HuH-7 (cell line): ENCODE results near the gene KIAA0232.

Experiments used
- DNase-seq: peaks from one replicate; pipeline ENCODE4 v3.0.0; 2011; ENCODE audit warnings: low spot score

The KIAA0232 gene

DNA sequence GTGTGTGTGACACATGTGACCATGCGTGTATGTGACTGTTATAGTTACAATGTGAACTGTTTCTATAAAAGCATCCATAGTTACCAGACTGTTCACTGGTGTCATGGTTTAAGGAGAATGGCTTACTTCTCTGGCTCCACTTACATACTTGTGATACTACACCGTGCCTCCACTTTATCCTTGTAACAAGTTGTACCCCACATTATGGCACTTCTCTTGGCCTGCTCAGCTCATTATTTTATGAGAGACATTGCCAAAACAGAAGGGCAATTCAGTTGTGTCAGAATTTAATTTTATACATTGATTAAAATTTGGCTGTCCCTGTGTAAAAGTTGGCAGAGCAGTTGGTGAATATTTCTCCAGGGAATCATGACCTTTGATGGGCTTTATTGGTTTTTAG is 64.7 kb downstream of the KIAA0232 start:
- no peak for DNase-seq

DNA sequence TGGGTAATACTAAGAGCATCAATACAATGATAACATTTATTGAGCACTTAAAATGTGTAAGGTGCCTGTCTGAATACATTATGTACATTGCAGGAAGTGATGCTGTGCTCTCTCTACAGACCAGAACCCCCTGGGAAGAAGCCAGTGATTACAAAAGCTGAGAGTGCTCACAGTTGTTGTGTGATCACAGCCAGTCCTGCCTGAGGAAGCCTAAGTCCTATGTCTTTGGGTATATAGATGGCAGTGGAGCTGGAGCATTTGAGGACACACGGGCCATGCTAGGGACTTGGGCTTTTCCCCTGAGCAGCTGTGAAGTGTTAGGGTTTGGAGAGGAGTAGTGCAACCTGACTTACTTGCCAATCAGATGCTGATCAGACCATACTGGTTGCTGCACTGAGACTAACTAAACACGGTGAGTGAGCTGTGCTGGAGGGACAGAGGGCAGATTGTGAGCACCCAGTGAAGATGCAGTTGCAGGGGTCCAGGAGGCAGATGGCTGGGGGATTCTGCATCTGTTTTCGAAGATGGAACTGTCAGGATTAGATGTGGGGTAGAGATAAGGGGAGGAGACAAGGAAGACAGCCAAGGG is 66.3 kb downstream of the KIAA0232 start:
- no peak for DNase-seq

DNA sequence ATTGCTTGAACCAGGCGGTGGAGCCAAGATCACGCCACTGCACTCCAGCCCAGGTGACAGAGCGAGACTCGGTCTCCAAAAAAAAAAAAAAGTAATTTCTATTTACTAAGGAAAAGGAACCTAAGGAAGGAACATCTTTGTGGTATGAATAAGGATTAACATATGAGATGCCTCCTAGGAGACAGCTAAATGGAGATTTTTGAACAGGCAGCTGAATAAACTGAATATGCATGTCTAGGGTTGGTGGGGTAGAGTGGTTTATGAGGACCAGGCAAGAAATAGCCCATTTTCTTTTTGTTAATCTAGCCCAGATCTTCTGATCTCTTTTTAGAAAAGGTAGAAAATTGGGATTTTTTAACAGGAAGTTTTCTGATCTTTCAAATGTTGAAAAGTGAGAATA is 67.2 kb downstream of the KIAA0232 start:
- no peak for DNase-seq

DNA sequence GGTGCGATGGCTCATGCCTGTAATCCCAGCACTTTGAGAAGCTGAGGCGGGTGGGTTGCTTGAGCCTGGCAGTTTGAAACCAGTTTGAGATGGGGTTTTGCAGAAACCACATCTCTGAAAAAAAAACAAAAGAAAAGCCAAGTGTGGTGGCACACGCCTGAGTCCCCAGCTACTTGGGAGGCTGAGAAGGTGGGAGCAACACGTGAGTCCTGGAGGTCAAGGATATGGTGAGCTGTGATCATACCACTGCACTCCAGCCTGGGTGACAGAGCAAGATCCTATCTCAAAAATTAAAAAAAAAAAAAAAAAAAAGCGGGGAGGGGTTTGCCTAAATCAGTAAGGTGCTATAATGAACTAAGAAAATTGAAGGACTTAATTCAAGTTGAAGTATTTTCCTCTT is 68.9 kb downstream of the KIAA0232 start:
- no peak for DNase-seq

DNA sequence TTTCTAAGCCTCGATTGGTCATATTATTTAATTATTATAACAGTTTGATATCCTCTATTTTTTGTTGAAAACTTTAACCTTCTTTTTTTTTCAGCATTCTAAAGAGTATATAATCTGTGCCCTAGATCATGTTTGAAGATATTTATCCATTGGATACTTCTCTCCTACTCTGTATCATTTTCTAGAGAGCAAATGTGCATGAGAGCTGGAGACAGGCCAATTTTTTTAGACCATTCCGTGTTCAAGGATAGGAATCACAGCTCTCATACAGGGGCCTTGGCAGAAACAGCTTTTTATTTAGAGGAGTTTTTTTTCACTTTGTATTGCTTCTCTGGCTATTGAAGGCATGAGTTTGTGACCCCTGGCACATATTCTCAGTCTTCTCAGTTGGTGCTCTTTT is 69.4 kb downstream of the KIAA0232 start:
- no peak for DNase-seq

DNA sequence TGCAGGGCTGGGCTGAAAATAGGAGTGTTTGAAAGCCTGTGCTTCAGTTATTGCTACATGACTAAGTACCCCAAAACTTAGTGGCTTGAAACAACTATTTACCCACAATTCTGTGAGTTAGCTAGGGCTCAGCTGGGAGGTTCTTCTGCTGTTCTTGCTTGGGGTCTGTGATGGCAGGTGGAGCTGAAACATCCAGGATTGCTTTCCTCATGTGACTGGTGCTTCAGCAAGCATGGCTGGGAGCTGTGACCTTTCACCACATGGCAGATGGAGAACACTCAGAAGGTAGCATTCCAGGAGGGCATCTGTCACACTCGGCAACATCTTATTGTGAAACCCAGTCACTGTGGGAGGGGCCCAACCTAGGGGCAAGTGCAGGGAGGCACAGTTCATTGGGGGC is 70.1 kb downstream of the KIAA0232 start:
- DNase-seq, result no peak

DNA sequence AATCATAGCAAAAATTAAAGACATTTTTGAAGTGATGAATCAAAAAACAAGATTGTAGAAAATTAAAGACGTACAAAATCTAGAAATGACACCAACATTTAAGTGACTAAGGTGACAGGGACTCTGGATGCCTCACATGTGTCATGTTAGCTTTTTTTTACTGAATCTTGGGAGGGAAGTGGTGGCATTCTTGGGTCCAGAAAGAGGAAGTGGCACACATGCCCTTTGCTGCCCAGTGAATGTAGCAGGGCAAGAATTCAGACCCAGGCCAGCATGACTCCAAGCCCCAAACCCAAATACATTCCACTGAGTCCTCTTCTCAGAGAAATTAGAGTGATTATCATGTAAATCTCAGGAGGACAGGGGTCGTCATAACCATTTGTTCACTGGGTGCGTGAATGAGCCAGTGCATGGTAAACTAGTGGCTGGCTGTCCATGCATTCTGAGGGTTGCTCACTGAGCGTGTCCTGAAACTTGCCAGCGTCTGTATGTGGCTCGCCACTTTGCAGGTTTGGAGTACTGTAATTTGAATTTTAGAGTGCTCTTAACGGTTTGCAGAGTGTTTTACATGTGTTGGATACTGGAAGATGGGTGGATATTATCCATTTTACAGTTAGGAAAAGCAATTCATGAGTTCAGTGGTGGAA is 71.7 kb downstream of the KIAA0232 start:
- no peak for DNase-seq

DNA sequence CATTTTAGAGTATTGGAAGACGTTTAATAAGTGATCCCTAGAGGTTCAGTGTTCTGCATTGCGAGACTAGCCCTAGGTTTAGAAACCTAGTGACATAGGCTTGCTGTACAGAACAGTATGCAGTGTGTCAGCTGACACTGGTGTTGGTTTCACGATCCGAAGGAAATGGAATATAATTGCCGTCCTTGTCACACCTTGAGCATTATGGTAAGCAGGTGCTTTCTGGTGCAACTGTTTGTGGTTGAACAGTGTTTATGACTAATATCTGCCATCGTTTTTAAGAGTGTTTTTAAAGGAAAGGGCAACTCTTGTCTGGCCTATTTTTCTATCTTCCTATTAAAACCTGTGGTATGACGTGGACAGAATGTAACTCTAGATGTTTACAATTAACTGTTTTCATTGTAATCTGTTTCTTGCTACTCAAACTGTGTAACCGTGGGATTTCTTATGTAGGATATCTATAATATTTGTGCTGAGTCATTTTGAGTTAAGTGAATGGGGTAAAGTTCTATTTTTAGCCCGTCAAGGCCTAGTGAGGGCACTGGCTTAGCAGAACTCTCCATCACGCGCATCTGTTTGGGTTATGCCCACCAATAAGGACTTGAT is 73.3 kb downstream of the KIAA0232 start:
- DNase-seq, result no peak

DNA sequence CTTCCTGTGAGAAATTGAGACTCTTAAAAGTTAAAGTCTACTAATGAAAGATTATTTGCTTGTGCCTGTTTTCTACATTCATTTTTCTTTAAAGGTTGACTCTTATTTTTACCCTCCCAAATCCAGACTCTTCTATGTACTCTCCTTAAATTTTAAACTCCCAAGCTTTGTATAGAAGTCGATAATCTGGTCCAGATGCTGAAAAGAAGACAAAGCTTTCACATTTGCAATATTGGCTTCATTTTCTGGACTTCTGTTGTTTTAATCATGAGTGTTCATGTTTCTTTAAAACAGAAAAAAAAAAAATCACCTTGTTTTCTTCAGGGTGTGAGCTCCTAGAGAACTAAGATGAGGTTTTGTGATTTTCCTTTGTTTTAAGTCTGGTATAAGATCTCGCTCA is 73.9 kb downstream of the KIAA0232 start:
- DNase-seq, result no peak

DNA sequence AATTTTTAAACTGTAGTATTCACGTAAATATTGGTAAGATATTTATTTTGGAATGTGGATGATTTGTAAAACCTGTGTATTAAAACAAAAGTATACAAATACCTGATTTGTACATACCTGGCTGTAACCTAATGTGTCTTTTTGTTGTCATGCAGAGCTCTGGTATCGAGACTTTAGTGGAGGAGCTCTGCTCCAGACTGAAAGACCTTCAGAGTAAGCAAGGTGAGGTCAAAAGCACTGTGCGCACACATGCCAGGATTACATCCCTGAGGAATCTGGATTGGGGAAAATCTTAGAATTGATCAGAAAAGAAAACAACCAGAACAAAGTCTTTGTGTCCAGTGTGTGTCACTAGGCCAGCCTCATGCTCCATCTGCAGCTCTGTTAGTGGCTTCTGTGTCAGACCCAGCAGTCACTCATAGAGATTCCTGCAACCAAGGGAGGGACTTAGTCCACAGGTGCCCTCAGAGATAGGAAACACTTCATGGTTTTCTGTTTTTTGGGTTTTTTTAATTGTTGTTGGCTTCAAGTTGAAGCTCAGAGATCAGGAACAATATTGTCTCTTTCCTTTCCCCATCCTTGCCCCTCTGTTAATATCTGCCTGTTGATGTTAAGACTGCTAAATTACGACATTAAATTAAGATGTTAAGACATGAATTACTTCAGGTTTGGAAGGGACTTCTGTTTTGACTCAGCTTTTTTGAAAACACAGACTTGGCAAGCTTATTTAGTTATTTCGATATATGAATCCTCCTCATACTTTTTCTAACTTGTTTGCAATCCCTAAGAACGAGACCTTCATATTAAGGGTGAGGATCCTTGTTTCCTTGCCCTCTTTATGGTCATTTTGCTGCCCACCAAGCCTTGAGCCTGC is 74.7 kb downstream of the KIAA0232 start:
- DNase-seq, result no peak

DNA sequence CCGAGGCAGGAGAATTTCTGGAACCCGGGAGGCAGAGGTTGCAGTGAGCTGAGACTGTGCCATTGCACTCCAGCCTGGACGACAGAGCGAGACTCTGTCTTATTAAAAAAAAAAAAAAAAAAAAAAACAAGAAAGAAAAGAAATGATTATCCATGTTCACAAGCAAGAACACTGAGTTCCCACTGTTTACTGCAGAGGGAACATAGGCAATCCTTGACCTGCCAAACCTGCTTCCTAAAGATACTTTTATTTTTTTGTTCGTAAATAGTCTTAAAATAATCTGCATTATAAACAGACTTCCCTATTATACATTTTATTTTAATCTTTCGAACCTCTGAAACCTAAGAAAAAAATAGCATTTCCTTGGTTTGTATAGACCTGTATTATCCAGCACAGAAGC is 76.5 kb downstream of the KIAA0232 start:
- no peak for DNase-seq

DNA sequence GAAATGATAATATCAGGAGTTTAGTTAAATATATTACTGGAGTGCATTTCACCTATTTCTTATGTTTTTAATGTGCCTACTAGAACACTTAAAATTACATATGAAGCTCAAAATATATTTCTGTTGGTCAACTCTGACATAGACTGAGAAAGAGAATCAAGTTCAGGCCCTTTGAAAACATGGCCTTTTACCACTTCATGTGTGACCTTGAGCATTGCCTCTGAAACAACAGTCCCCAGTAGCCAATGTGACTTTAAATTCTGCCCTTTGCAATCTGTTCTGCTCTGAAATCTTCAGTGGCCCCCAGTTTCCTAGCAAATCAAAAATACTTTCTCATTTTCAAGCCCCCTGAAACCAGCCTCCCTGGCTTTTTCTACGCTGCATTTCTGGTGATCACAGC is 77.0 kb downstream of the KIAA0232 start:
- no peak for DNase-seq

DNA sequence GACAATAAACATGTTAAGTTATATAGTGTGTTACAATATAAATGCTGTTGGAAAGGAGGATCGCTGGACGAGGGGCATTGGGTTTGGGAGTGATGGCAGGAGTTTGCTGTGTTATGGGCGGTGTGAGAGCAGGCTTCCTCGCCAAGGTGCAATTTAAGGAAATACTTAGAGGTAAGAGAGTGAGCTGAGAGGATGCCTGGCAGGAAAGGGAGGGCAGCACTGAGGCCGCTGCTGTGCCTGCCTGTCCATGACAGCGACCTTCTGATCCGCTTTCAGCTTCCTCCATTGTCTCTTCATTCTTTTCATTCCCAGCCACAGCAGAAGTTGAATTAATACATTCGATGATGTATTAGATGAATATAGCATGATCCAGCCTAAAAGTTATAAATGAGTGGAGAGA is 85.9 kb downstream of the KIAA0232 start:
- no peak for DNase-seq

DNA sequence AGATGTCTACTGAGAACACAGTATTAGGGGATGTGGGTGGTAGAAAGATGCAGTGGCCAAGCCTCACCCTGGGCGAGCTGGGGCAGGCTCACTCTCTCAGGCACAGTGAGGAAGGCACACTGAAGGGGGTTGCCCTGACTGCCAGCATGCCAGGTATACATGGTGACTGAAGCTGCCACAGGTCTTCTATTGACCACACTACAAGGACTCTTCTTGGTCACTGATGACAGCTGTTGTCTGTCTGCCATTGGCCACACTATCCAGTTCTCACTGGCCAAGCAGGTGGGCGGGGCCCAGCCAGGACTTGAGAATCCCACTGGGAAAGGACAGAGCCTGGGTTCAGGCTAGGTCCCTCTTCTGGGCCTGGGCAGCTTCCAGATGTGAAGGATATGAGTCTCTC is 87.4 kb downstream of the KIAA0232 start:
- DNase-seq, result no peak

DNA sequence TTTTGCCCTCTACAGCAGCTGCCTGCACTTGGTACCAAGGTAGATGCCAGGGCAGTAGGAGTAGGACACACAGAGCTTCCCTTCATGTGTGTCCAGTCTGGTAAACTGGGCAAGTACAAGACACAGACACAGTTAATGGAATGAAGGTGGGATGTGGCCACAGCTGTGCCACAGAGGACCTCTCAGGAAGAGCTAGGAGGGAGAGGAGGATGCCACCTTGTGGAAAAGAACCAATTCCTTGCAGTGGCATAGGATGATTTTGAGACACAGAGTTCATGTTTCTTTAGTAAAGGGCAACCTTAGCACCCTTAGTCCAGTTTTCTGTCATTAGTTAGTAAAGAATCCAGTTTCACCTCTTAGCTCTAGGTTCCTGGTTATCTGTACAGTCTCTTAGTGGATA is 90.8 kb downstream of the KIAA0232 start:
- DNase-seq, result no peak

DNA sequence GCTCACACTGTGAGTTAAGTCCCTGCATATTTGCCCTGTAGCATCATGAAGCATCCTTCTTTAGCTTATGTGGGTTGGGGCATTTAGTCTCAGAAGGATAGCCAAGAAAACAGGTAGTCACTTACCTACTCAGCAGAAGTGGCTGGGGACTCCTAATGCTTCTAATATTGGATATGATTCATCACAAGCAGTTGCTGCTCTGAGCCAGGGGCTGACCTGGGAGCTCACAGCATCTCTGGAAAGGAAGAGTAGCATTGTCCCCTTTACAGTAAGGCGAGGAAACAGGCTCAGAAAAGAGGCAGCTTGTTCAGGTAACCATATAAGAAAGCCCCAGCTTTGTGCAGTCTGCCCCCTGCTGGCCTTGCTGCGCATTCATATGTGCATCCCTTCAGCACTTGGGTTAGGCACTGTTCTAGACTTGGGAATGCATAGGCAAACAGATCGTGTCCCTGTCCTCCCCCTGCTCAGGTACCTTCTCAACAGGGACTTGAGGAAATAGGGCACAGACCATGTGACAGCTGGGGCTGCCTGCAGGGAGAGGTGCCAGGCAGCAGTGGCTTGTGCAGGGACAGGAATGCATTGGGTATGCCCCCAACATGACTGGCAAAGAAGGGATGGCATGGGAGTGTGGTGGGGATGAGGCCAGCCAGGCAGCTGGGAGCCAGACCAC is 91.4 kb downstream of the KIAA0232 start:
- peak; percentile 54 for DNase-seq

DNA sequence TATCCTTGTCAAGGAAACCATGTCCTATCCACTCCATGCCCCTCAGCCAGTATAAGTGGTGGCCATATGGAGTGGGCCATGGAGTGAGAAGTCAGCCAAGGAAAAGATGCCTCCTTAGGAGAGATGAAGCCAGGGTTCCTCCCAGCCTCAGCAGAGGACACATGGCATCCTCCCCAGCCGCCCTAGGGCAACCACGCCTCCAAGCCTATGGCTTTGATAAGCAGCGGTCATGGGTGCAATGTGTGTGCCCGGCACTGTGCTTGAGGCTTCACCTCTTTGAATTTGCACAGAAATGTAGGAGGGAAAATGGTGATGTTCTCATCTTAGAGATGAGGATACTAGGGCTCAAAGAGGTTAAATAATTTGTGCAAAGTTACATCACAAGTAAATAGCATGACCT is 92.5 kb downstream of the KIAA0232 start:
- DNase-seq, result no peak

DNA sequence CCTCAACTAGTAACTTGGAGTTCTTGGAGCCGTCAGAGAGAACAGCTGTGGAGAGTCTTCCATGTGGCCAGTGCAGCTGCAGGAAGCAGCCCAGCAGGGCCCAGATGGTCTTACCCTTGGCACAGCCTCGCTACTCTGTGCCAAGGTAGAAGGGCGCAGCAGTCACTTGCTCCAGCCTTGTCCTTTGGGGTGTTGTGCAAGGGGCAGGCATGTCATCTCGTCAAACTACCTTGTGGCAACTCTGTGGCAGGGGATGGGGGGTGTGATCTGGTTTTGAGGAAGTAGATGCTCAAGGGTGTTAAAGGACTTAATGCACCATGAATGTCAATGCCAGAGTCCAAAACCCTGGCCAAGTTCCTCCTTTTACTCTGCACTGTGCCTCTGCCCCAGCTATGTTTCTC is 92.9 kb downstream of the KIAA0232 start:
- no peak for DNase-seq

DNA sequence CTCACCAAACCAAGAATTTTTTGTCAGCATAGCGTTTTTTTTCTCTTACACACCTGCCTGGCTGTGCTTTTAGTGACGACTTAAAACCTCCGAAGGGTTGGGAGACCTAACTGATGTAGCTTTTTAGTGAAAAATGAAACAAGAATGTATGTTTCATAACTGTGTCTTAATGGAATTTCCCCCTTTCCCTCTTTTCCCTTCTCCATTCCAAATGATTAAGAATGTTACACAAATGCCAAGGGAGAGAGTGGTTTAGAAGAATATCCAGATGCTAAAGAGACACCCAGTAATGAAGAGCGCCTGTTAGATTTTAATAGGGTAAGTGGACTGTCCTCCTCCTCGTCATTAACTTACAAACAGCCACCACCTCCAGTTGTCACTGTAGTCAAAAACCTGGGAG is 93.9 kb downstream of the KIAA0232 start:
- DNase-seq, result no peak

DNA sequence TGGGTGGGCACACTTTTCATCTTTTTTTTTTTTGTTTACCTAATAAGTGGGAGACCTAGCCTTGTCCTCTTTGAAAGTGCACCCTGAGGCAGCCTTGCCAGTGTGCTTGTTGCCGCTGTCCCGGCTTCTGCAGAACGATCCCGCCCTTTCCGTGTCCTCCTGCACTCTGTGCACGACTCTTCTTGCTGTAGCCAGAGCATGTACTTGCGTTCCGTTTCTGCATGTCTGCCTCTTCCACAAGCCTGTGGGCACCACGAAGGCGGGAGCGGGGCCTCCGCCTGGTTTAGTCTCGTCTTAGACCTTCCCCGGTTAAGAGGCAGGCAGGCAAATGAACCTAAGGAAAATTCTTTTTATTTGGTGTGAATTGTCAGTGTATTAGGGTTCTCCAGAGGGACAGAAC is 94.5 kb downstream of the KIAA0232 start:
- no peak for DNase-seq

DNA sequence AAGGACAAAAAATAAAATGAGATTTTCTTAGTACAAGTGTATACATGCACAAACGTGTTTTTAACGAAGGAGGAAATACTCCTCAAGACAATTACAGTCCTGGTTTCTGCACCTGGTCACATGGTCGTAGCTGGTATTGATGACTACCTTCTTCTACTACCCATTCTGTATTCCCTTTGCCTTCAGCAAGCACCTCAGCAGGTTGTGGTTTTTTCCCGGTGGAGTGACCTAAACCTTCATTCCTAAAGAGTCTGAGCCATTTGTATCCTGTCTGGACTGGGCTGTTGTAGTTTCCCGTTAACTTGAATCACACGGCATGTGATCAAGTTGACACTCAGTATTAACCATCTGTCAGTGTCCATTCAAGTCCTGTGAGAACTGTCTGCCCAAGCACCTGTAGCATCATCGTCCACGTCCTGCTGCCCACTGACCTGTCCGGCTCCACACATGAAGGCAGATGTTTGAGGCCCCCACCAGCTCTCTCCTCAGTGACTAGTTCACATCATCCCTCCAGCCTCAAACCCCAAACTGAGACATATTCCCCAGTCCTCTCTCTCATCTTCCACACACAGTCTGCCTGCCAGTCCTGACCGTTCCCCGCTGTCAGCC is 96.0 kb downstream of the KIAA0232 start:
- DNase-seq, result no peak

DNA sequence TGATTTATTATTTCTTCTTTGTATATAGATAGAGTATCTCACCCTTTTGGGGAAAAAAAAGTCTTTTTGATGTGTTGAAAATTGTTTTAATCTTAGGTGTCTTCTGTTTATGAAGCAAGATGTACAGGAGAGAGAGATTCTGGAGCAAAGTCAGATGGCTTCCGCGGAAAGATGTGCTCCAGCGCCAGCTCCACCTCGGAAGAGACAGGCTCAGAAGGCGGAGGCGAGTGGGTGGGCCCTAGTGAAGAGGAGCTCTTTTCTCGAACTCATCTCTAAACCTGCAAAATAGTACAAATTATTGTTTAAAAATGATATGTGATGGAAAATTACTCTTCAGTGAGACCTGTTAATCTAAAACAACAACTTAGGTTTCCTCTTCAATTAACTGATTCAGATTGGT is 98.2 kb downstream of the KIAA0232 start:
- DNase-seq, result no peak
